ENCODE measurements around the gene FRRS1L. TPM values are rescaled to one million over a fixed set of nuclear protein-coding genes. Genes with fewer than 3 reads are reported as not detected.

Gene FRRS1L
- total RNA-seq, 1 donor from 2014 or later = 0.03 TPM

GRCh38 chr9:109100543-109101201, 66.4 kb downstream of the FRRS1L start:
- no peaks in the 10 kb centered on the region for H3K9me3 Mint-ChIP-seq (ENCODE audit: unreplicated experiment)
- no peak for DNase-seq (ENCODE audit: low spot score)
- no peak overlapping the region for H3K4me3 Mint-ChIP-seq (ENCODE audit: unreplicated experiment)
- peaks cover 2% of the 10 kb centered on the region for H3K27me3 Mint-ChIP-seq (ENCODE audit: unreplicated experiment)
- peaks cover 26% of the 10 kb centered on the region for H3K4me1 Mint-ChIP-seq (ENCODE audit: unreplicated experiment)
- no peak for TF ChIP-seq CTCF (IDR thresholded peaks at IDR 0.05; ENCODE audit: unreplicated experiment)
- H3K27ac Mint-ChIP-seq (ENCODE audit: unreplicated experiment) = no peak overlapping the region
- peaks cover 10% of the 10 kb centered on the region for H3K36me3 Mint-ChIP-seq (ENCODE audit: low read depth, unreplicated experiment)

GRCh38 chr9:109098960-109099308, 68.1 kb downstream of the FRRS1L start:
- no peak for TF ChIP-seq CTCF (IDR thresholded peaks at IDR 0.05; ENCODE audit: unreplicated experiment)
- no peaks in the 10 kb centered on the region for H3K9me3 Mint-ChIP-seq (ENCODE audit: unreplicated experiment)
- H3K4me3 Mint-ChIP-seq (ENCODE audit: unreplicated experiment) = no peak overlapping the region
- H3K27me3 Mint-ChIP-seq (ENCODE audit: unreplicated experiment) = peaks cover 2% of the 10 kb centered on the region
- peak overlapping the region; percentile 44 for H3K27ac Mint-ChIP-seq (ENCODE audit: unreplicated experiment)
- peaks cover 10% of the 10 kb centered on the region for H3K36me3 Mint-ChIP-seq (ENCODE audit: low read depth, unreplicated experiment)
- no peak for DNase-seq (ENCODE audit: low spot score)
- peaks cover 26% of the 10 kb centered on the region for H3K4me1 Mint-ChIP-seq (ENCODE audit: unreplicated experiment)

GRCh38 chr9:109098171-109098959, 68.7 kb downstream of the FRRS1L start:
- Mint-ChIP-seq H3K36me3 (ENCODE audit: low read depth, unreplicated experiment) (peaks cover 7% of the 10 kb centered on the region), H3K27me3 (ENCODE audit: unreplicated experiment) (no peaks in the 10 kb centered on the region), H3K4me1 (ENCODE audit: unreplicated experiment) (peaks cover 26% of the 10 kb centered on the region), H3K27ac (ENCODE audit: unreplicated experiment) (peak overlapping the region; percentile 44), H3K4me3 (ENCODE audit: unreplicated experiment) (no peak overlapping the region), H3K9me3 (ENCODE audit: unreplicated experiment) (no peaks in the 10 kb centered on the region)
- DNase-seq (ENCODE audit: low spot score) = peak; percentile 19
- TF ChIP-seq CTCF (IDR thresholded peaks at IDR 0.05; ENCODE audit: unreplicated experiment) = no peak

GRCh38 chr9:109097146-109097545, 69.9 kb downstream of the FRRS1L start:
- no peak for DNase-seq (ENCODE audit: low spot score)
- no peak for TF ChIP-seq CTCF (IDR thresholded peaks at IDR 0.05; ENCODE audit: unreplicated experiment)
- no peaks in the 10 kb centered on the region for H3K36me3 Mint-ChIP-seq (ENCODE audit: low read depth, unreplicated experiment)
- H3K27me3 Mint-ChIP-seq (ENCODE audit: unreplicated experiment) = no peaks in the 10 kb centered on the region
- peaks cover 22% of the 10 kb centered on the region for H3K4me1 Mint-ChIP-seq (ENCODE audit: unreplicated experiment)
- no peak overlapping the region for H3K4me3 Mint-ChIP-seq (ENCODE audit: unreplicated experiment)
- no peak overlapping the region for H3K27ac Mint-ChIP-seq (ENCODE audit: unreplicated experiment)
- H3K9me3 Mint-ChIP-seq (ENCODE audit: unreplicated experiment) = no peaks in the 10 kb centered on the region

GRCh38 chr9:109095321-109095720, 71.7 kb downstream of the FRRS1L start:
- Mint-ChIP-seq H3K27me3 (ENCODE audit: unreplicated experiment) (no peaks in the 10 kb centered on the region), H3K9me3 (ENCODE audit: unreplicated experiment) (no peaks in the 10 kb centered on the region), H3K27ac (ENCODE audit: unreplicated experiment) (no peak overlapping the region), H3K4me3 (ENCODE audit: unreplicated experiment) (no peak overlapping the region), H3K4me1 (ENCODE audit: unreplicated experiment) (peaks cover 16% of the 10 kb centered on the region), H3K36me3 (ENCODE audit: low read depth, unreplicated experiment) (no peaks in the 10 kb centered on the region)
- TF ChIP-seq CTCF (IDR thresholded peaks at IDR 0.05; ENCODE audit: unreplicated experiment) = no peak
- DNase-seq (ENCODE audit: low spot score) = no peak
